ENCODE results near the gene MPZL1.

The MPZL1 gene

DNA sequence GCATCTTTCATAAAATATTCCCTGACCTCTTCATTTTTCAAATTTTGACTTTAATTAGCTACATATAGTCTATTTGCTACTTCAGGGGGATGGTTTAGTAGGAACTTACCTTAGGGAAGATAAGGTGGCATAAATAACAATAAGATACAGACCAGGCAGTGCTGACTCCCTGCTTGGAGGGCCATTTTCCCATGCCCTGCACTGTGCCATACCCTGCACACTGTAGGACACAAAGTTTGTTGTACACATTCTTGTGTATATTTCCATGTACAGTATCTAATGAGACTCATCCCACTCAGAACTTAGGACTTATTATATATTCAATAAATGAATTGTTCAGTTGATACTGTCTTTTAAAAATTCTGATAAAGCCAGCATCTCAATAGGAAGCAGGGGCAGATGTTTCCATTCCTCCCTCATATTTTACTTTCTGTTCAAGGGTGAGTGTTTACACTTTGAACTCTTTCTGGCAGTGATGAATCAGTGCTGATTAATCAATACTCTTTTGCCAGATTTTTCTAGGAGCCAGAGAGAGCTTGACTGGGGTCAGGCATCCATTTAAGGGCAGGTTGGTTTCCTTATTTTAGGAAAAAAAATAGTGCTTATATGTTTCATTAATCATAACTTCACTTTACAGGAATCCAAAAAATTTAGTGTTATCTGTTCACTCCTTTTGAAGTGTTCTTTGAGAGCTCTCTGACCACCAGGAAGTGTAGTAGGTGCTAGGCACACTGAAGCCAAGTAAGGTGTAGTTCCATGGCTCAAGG is 30.6 kb downstream of the MPZL1 start:
- no peak for DNase-seq

DNA sequence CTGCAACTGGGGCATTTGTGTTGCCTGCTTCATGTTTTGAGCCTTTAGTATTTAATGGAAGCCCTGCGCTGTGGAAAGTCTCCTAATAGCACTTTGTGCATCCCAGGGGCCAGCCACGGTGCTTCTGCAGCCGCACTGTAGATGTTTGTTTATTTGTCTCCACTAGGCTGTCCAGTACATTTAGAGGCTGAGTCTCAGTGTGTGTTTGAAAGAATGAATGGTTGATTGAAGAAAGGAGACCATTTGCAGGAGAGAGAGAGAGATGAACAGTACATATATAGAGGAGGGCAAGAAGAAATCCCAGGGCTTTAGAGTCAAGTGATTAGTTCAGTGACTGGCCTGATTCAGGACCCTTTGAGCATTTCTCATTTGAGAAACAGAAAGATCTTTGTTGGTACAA is 33.9 kb downstream of the MPZL1 start:
- no peak for DNase-seq

DNA sequence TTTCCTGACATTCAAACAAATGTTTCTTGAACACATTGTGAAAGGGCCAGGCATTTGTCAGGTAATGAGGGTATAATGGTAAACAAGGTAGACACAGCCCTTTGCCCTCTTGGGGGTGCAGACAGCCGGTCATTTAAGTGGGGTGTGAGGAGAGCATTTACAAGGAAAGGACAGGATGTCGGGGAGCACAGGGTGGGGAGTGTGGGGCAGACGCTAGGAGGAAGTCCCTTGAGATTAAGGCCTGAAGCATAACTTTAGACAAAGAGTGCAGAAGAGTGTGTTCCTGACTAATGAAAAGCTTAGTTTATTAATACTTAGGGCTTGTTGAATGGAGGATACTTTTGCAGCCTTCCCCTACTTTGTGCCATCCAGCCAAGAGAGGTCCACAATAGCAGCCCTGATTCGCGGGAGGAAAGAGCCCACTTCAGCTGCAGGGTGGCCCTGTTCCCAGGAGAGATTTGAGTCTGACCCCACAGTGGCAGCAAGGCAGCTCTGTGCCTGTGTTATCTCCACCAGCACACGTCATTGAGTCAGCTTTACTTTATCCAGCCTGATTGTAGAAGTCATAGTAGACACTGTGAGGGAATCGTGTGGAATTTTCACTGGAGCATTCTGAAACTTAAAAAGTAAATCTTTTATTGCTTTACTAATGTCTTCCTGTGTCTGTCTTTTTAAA is 35.1 kb downstream of the MPZL1 start:
- DNase-seq: no peak

DNA sequence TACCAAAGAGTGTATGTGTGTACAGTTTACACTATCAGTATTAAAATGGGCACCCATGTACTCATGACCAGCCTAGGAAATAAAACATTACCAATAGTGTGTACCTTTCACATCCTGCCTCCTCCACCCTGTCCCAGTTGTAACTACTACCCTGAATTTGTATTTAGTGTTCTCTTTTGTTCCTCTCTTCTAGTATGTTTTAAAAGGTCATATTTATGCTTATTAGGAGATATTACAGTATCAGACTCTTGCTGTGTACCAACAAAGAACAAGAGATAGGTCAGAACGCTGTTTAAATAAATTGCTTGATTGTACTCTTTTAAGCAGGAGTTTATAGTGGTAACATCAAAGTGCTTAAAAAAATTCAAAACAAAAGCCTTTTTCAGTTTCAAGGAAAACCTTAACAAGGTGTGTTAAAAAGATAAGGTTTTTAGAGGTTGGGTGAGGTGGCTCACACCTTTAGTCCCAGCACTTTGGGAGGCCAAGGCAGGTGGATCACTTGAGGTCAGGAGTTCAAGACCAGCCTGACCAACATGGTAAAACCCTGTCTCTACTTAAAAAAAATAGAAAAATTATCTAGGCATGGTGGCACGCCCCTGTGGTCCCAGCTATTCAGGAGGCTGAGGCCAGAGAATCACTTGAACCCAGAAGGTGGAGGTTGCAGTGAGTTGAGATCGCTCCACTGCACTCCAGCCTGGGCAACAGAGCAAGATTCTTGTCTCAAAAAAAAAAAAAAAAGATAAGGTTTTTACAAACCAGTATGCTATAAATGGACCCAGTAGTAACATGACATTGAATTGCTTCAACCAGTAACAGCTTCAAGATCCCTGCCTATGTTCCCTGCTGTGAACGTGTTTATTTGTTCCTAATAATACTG is 35.9 kb downstream of the MPZL1 start:
- no peak for DNase-seq

DNA sequence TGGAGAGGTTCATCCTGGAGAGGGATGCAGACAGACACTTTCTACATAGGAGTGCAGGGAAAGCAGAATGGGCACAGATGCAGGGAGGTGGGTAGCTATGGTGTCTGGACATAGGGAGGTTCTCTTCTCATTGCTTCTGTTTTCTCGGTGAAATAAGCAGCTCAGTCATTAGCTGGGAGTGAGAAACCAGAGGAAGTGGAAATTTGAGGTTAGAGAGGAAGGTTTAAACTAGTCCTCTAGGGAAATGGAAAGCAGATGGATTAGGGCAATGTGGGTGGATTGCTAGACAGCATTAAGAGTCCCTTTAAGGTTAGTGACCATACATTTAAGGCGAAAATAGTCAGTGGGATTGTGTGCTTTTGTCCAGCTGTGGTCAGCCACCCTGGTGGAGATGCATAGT is 39.6 kb downstream of the MPZL1 start:
- DNase-seq: no peak

DNA sequence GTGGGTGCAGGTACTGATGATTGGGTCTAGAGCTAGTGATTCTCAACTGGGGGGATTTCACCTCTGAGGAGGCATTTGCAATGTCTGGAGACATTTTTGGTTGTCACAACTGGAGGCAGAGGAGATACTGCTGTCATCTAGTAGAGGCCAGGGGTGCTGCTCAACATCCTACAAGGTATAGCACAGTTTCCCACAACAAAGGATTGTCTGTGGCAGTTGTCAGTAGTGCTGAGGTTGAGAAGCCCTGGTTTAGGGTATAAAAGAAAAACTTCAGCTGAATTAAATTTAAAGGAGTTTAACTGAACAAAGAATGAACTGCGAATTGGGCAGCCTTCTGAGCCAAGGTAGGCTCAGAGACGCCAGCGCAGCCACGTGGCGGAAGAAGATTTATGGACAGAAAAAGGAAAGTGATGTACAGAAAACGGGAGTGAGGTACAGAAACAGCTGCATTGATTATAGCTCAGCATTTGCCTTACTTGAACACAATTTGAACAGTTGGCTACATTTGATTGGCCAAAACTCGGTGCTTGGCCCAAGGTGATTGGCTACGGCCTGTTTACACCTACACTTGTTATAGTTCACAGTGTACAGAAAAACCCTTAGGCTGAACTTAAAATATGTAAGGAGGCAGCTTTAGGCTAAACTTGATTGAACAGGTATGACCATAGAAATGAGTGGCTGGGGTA is 40.4 kb downstream of the MPZL1 start:
- no peak for DNase-seq

DNA sequence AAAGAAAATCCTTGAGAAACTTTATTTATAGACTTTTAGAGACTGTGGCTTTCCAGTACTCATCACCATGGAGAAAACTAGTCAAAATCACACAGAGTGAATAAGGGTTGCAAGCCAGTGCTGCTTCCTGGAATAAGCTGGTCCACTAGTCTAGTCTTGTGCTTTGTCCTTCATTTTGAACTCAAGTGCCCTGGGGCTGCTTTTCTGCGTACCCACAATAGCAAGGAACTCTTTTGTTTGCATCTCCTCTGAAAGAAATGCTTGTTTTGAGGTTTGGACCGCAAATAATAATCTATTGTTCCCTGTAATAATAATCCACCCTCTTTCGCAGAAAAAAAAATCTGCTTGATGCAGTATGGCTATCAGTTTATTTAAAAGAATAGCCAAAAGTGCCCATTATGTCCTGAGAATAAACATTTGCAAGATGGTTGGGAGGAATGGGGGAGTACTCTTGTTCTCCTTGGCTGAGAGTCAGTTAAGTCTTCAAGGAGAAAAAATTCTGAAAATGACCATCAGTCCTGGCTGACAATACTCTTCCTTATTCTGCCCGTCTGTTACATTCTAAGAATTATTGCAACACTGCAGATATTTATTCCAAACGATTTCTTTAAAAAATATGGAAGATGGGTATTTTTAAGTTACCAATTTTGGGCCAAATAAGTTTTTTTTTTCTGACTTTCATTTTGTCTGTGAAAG is 41.9 kb downstream of the MPZL1 start:
- no peak for DNase-seq

DNA sequence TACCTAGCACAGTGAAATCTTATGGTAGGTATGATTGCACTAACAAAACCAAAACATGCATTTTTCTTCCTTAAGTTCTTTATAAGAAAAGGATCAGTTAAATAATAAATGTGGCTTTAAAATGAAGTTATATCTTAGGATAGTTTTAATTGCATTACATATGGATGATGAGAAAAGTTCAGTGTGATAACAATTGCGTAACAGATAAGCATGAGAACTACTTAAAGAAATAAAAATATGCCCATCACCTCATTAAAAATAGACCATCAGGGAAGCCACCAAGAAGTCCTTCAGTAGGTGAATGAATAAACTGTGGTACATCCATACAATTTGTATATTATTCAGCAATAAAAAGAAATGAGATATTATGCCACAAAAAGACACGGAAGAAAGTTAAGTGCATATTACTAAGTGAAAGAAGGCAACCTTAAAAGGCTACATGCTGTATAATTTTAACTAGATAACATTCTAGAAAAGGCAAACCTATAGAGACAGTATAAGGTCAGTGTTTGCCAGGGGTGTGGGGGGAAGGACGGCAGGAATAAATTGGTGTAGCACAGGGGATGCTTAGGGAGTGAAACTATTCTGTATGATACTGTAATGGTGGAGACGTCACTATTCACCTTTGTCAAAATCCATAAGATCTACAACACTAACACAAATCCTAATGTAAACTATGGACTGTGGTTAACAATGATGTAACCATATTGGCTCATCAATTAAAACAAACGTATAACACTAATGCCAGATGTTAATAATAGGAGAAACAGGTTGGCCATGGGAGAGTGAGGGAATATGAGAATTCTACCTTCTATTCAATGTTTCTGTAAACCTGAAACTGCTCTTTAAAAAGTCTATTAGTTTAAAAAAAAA is 42.9 kb downstream of the MPZL1 start:
- no peak for DNase-seq

DNA sequence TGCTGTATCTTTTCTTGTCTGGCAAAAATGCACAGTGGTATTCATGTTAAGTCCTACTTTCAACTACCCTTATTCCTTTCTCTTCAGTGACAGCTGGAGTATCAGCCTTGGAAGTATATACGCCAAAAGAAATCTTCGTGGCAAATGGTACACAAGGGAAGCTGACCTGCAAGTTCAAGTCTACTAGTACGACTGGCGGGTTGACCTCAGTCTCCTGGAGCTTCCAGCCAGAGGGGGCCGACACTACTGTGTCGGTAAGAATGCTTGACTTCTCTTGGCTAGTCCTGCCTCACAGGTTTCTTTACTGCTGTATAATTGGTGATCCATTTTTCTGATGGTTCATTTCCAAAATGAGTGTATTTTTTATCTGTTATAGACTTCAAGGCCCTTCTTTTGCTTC is 43.7 kb downstream of the MPZL1 start:
- DNase-seq: no peak

DNA sequence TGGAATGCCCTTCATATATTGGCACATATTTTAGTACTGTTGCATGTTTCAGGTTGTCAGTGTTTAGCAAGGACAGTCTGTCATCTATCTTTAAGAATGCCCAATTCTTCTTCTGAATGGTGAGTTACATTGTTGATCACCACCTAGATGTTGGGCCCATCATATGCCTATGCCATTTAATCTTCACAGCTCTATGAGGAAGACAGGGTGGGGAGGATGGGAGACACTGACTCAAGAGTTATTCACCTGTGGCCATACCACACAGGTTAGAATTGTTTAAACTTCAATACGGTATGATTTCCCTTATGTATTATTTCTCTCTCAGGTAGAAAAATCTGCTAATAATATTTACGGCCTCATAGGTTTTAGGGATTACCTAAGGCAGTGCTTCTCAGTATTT is 44.8 kb downstream of the MPZL1 start:
- DNase-seq: no peak

DNA sequence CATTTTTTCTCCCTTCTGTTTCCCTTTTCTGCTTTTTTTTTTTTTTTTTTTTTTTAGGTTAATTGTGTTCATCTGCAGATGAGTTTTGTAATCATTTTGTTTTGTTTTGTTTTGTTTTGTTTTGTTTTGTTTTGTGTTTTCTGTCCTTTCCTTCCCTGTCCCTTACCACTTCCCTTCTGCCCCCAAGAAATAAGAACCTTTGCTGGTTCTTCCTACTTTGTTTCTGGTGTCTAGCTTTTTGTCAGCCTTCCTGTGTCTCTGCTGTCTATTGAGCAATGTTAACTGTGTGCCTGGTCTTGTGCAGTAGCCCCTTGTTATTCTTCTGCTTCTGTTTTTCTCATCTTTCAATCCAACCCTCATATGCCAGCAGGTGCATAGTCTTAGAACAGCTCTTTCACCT is 46.0 kb downstream of the MPZL1 start:
- DNase-seq: no peak

DNA sequence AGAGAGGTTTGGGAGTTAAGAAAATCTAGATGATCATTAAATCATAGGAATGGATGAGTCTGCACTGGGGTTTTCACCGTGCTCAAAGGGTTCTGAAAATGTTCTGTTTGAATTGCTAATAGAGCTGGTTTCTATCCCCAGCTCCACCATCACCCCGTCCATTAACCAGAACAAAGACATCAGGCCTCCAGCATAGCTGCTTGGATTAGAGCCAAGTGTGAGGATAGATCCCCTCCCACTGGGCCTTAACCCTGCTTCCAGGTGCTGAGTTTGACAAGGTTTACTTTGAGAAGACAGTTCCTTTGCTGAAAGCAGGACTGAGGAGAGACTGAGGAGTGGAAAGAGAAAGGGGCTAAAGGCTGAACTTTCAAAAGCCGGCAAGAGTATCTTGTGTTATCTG is 48.3 kb downstream of the MPZL1 start:
- no peak for DNase-seq

DNA sequence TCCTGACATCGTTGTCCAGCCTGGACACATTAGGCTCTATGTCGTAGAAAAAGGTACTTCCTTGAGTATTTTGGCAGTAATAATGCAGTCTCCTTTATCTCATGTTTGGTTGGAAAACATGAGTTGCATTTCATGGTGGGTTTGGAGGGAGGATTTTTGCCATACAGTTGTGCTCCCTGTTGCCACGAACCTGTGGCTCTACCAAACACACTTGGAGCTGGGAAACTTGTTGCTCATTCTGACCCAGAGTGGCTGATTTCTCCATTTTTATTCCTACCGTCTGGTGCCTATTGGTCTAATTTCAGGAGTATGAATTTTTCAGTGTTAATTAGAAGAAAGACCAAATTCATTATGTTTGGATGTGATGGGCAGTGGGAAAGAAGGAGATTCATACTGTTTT is 50.7 kb downstream of the MPZL1 start:
- no peak for DNase-seq

DNA sequence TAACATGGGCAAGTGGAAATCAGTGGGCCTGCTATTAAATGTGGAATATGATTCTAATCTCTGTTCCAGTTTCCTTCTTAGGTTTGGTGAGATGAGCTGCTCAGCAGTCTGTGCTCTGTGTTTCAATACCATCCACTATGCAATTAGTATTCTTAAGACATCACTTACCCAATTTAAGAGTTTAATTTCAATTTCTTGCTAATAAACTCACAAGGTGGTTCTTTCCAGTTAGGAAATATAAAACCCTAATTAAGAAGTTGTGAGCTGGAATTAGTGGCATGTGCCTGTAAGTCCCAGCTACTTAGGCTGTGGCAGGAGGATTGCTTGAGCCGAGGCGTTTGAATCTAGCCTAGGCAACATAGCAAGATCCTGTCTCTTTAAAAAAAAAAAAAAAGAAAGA is 51.7 kb downstream of the MPZL1 start:
- DNase-seq: no peak

DNA sequence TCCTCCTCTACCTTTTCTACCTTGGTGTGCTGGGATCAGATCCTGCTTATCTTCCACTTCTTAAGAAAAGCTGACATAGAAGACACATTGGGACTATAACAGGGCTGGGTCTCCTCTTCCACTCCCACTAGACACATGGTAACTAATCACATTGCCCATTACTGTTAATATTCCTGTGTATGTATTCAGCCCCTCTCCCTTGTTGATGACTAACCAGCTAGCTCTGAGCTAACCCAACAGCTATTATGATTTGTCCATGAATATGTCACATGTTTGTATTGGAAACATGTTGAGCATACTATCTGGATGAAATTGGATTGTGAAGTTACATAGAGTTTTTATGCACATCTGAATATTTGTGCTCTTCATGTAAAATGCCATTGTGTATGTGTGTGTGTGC is 52.9 kb downstream of the MPZL1 start:
- DNase-seq: no peak

DNA sequence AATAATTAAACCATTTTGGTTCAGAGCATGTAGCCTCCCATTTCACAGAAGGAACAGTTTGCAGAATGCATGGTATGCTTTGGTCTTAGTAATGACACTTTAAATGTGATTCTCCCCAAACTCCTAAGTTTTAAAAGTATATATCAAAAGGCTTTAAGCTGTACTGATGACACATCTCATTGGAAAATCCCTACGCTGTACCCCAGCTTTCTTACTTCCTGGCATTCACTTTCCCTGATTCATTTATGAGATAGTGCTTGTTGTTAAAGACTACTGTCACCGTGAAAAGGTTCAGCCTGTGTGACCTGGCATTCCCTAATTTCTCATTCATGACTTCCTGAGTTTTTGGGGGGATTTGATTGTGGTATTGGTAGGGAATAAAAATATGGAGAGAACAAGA is 53.4 kb downstream of the MPZL1 start:
- DNase-seq: no peak

DNA sequence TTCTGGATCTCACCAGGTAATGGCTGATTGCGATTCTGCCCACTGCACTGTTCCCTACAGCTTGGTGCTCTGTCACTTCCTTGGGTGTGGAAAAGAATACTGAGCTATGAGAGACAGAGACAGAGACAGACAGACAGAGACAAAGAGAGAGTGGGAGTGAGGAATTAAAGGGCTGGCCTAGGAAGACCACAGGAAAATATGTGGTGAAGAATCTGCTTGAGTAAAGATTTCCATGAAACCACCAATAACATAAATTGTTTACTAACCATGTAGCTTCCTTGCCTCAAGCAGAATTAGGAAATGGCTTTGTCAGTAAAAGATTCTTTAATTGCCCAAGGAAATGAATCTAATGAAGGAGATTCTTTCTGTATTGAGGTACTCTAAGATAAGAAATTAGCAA is 54.4 kb downstream of the MPZL1 start:
- DNase-seq: no peak

DNA sequence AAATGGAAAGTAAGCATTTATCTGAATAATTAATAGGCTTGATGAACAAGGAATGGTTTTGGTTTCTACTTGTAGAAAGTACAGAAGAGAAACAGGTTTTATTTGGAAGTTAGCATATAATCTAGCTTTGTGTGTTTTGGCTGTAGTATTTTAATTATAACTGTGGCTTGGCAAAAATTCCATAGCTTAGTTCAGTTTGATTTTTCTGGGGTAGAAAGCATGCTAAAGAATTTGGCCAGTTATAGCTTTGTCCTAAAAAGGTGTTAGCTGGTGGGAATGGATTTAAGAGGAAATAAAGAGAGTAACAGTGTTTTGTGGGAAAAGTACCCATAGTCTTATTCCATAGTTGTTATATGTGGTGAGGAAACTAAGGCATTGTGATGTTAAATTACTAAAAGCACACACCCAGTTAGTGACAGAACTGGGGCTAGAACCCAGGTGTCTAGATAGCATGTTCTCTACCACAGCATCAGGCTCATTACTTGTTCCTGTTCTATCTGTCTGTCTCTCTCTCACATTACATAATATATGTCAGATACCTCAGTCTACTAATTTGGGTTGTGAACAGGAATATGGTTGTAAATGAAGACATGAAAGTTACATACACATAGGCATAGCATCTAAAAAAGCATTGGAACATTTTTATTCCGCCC is 55.0 kb downstream of the MPZL1 start:
- DNase-seq: no peak

DNA sequence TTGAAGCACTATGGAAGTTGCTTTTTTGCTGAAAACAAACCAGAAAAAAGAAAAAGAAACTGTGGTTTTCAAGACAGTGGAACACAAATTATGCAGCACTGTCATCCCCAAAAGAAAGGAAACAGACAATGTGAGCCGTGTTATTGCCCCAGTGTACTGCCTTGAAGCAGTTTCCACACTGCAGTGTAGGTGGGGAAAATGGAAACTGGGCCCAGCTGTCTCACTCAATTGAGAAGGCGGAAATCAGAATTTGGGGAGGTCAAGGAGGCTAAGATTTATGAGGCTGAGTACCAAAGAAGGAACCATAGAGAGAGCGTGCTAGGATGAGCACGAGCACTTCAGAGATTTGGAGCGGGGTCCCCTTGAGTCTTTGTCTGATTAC is 55.5 kb downstream of the MPZL1 start:
- DNase-seq: no peak

DNA sequence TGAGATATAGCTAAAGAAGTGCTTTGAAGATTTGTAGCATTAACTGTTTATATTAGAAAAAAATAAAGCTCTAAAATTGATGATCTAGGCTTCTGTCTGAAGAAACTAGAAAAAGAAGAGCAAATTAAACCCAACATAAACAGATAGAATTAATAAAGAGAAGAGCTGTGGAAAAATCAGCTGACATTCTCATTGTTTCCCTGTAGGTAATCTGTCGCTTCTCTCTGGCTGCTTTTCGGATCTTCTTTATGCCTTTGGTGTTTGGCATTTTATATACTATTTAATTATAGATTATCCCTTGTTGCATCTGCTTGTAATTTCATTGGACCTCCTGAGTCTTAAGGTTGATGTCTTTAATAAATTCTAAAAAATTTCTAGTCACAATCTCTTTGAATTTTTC is 59.8 kb downstream of the MPZL1 start:
- no peak for DNase-seq

DNA sequence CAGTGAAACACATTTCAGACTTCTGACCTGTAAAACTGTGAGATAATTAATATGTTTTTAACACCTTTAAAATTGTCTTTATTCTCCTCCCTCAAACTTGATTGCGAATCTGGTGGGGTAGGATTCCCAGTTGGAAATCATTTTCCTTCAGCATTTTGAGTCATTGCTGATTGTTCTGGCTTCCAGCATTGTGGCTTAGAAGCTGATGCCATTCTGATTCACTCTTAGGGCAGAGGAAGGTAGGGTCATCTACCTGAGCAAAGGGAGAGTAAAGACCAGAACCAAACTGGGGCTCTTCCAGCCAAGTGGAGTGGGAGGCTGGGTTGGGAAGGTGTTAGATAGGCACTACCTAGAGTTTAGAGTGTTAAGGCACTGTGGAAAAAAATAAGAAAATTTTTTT is 61.2 kb downstream of the MPZL1 start:
- no peak for DNase-seq

Data from right hindlimb (tissue), 1 donor.